OCI-LY1 (cell line): Measurements from ENCODE around the gene CRYBG2.
A peak's percentile ranks its signal among the peaks of the same experiment; 100 is the strongest.

Experiments
- H2AFZ ChIP-seq: fragments of 200-600 bp; sonication (generic), shearing (Covaris generic); 2 replicates; pipeline ENCODE4 v1.6.0; 2014; ENCODE audit warnings: antibody characterized with exemption, mild to moderate bottlenecking, low read length
- H3F3A ChIP-seq: fragments of 200-600 bp; sonication (generic), shearing (Covaris generic); 2 replicates; pipeline ENCODE4 v1.6.0; 2014; ENCODE audit warnings: mild to moderate bottlenecking, antibody characterized with exemption, low read length, moderate library complexity; ENCODE audit not compliant: insufficient read depth
- H3K27ac ChIP-seq: fragments of 200-600 bp; sonication (generic); 2 replicates; pipeline ENCODE4 v1.5.1; 2014; ENCODE audit warnings: low read length, mixed run types, mild to moderate bottlenecking, low read depth; ENCODE audit not compliant: poor library complexity, severe bottlenecking
- H3K27me3 ChIP-seq: fragments of 200-600 bp; sonication (generic); 2 replicates; pipeline ENCODE4 v1.6.0; 2014; ENCODE audit warnings: antibody characterized with exemption, mild to moderate bottlenecking, low read length, moderate library complexity; ENCODE audit not compliant: insufficient read depth
- H3K36me3 ChIP-seq: fragments of 200-600 bp; sonication (generic); 2 replicates; pipeline ENCODE4 v1.6.1; 2014; ENCODE audit warnings: mild to moderate bottlenecking, antibody characterized with exemption, low read length, moderate library complexity, mixed read lengths; ENCODE audit not compliant: insufficient read depth
- H3K4me1 ChIP-seq: fragments of 200-600 bp; sonication (generic); 2 replicates; pipeline ENCODE4 v1.5.1; 2014; ENCODE audit warnings: mild to moderate bottlenecking, low read length, moderate library complexity; ENCODE audit not compliant: insufficient read depth, severe bottlenecking
- H3K4me2 ChIP-seq: fragments of 200-600 bp; sonication (generic), shearing (Covaris generic); 2 replicates; pipeline ENCODE4 v1.6.1; 2014; ENCODE audit warnings: low read length
- H3K4me3 ChIP-seq: fragments of 200-600 bp; sonication (generic); 2 replicates; pipeline ENCODE4 v1.5.1; 2014; ENCODE audit warnings: low read length, low read depth, mild to moderate bottlenecking, mixed read lengths; ENCODE audit not compliant: poor library complexity, severe bottlenecking
- H3K79me2 ChIP-seq: fragments of 200-600 bp; shearing (Covaris generic); 2 replicates; pipeline ENCODE4 v1.6.1; 2016; ENCODE audit warnings: mixed run types, low read length, mixed read lengths; ENCODE audit not compliant: insufficient read depth
- H3K9ac ChIP-seq: fragments of 200-600 bp; sonication (generic), shearing (Covaris generic); 2 replicates; pipeline ENCODE4 v1.6.1; 2014; ENCODE audit warnings: mild to moderate bottlenecking, low read length, mixed read lengths
- H3K9me2 ChIP-seq: fragments of 200-600 bp; sonication (generic), shearing (Covaris generic); 2 replicates; pipeline ENCODE4 v1.6.1; 2014; ENCODE audit warnings: low read depth, mild to moderate bottlenecking, low read length, mixed read lengths
- H3K9me3 ChIP-seq: fragments of 200-600 bp; shearing (Covaris generic); 2 replicates; pipeline ENCODE4 v1.6.1; 2014; ENCODE audit warnings: low read length, mixed read lengths
- H4K20me1 ChIP-seq: fragments of 200-600 bp; sonication (generic), shearing (Covaris generic); 2 replicates; pipeline ENCODE4 v1.6.0; 2016; ENCODE audit warnings: mild to moderate bottlenecking, low read length; ENCODE audit not compliant: insufficient read depth
- EZH2 ChIP-seq: fragments of 200-600 bp; sonication (generic), shearing (Covaris generic); IDR thresholded peaks from 2 replicates; pipeline ENCODE4 v1.8.0; 2017; ENCODE audit warnings: borderline replicate concordance, mixed run types, mild to moderate bottlenecking, antibody characterized with exemption, low read length, moderate library complexity, mixed read lengths
- TF ChIP-seq, protein P1 (sequence below): fragments of 200-600 bp; sonication (generic), shearing (Covaris generic); IDR thresholded peaks from 2 replicates; pipeline ENCODE4 v1.5.1; 2017; ENCODE audit warnings: mild to moderate bottlenecking, antibody characterized with exemption, low read length, moderate library complexity, mixed read lengths

The CRYBG2 gene

GRCh38 chr1:26362331-26362730 lies 8.4 kb upstream of the CRYBG2 start:
- no peak overlapping the region for H3K9ac ChIP-seq
- no peak overlapping the region for H3K4me3 ChIP-seq
- H3K36me3 ChIP-seq, result no peaks in the 10 kb centered on the region
- H4K20me1 ChIP-seq, result no peaks in the 10 kb centered on the region
- TF ChIP-seq, protein P1, sequence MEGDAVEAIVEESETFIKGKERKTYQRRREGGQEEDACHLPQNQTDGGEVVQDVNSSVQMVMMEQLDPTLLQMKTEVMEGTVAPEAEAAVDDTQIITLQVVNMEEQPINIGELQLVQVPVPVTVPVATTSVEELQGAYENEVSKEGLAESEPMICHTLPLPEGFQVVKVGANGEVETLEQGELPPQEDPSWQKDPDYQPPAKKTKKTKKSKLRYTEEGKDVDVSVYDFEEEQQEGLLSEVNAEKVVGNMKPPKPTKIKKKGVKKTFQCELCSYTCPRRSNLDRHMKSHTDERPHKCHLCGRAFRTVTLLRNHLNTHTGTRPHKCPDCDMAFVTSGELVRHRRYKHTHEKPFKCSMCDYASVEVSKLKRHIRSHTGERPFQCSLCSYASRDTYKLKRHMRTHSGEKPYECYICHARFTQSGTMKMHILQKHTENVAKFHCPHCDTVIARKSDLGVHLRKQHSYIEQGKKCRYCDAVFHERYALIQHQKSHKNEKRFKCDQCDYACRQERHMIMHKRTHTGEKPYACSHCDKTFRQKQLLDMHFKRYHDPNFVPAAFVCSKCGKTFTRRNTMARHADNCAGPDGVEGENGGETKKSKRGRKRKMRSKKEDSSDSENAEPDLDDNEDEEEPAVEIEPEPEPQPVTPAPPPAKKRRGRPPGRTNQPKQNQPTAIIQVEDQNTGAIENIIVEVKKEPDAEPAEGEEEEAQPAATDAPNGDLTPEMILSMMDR, result no peak
- no peak for TF ChIP-seq EZH2
- no peak overlapping the region for H2AFZ ChIP-seq
- no peak overlapping the region for H3K27ac ChIP-seq
- no peaks in the 10 kb centered on the region for H3K9me3 ChIP-seq
- peaks cover 11% of the 10 kb centered on the region; the same call in 1 of the 2 replicates for H3K27me3 ChIP-seq
- H3K4me1 ChIP-seq, result peaks cover 11% of the 10 kb centered on the region
- no peaks in the 10 kb centered on the region for H3F3A ChIP-seq
- H3K9me2 ChIP-seq, result no peaks in the 10 kb centered on the region
- H3K79me2 ChIP-seq, result no peaks in the 10 kb centered on the region
- no peak overlapping the region for H3K4me2 ChIP-seq

- H3K9me3 ChIP-seq, result no peaks in the 10 kb centered on the region
- H3K4me2 ChIP-seq, result no peak overlapping the region
- no peak overlapping the region for H3K27ac ChIP-seq
- H3F3A ChIP-seq, result no peaks in the 10 kb centered on the region
- no peaks in the 10 kb centered on the region for H3K9me2 ChIP-seq
- H4K20me1 ChIP-seq, result no peaks in the 10 kb centered on the region
- H2AFZ ChIP-seq, result no peak overlapping the region
- H3K4me1 ChIP-seq, result peaks cover 11% of the 10 kb centered on the region
- no peaks in the 10 kb centered on the region for H3K36me3 ChIP-seq
- H3K4me3 ChIP-seq, result no peak overlapping the region
- no peaks in the 10 kb centered on the region for H3K79me2 ChIP-seq
- H3K27me3 ChIP-seq, result peaks cover 11% of the 10 kb centered on the region; the same call in 1 of the 2 replicates
- TF ChIP-seq, protein P1, result peak; percentile 11; the same call in 1 of the 2 replicates
- no peak for TF ChIP-seq EZH2
- H3K9ac ChIP-seq, result no peak overlapping the region
These were observed 7.7 kb upstream of the CRYBG2 start for GRCh38 chr1:26361605-26362122.

DNA sequence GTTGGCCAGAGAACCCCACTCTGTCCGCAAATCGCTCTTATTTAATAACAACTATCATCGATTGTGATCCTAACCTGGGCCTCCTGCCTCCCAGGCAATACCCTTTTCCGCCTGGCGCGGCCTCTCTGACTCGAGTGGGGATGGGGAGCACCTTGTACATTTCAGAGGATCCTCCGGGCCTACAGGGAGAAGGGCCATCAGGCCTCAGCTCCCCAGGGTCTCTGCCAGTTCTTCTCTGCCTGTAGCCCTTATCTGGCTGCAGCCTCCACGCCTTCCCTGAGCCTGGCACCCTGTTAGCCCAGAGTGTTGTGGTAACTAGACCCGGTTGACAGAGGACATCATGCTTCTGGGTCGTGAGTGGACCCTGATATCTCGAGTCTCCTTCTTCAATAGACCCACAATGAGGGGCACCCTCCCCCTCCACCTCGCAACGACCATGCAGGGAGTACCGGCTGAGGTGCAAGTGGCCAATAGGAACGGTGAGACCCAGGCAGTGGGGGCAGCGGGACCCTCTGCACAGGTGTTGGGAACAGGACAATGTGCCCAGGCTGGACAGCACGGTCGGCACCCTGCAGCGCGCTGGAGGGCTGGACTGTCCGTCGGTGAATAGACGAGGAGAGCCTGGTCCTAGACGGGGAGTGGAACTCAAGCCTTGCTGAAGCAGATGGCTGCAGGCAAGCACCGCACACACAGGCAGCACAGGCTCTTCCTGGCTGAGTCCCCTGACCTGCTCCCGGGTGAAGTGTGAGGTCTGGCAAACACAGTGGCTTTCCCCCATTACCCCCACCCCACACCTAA lies 7.1 kb upstream of the CRYBG2 start:
- H3K9me2 ChIP-seq, result no peaks in the 10 kb centered on the region
- H4K20me1 ChIP-seq, result no peaks in the 10 kb centered on the region
- no peak overlapping the region for H3K27ac ChIP-seq
- peak overlapping the region; percentile 47 for H3K4me3 ChIP-seq
- TF ChIP-seq, protein P1, result no peak
- no peak for TF ChIP-seq EZH2
- no peak overlapping the region for H2AFZ ChIP-seq
- H3K36me3 ChIP-seq, result no peaks in the 10 kb centered on the region
- peaks cover 11% of the 10 kb centered on the region for H3K27me3 ChIP-seq
- H3K9me3 ChIP-seq, result no peaks in the 10 kb centered on the region
- H3K4me1 ChIP-seq, result peaks cover 11% of the 10 kb centered on the region
- H3K79me2 ChIP-seq, result no peaks in the 10 kb centered on the region
- H3F3A ChIP-seq, result no peaks in the 10 kb centered on the region
- H3K9ac ChIP-seq, result no peak overlapping the region
- H3K4me2 ChIP-seq, result peak overlapping the region; percentile 68; the same call in 1 of the 2 replicates
